H9 (cell line): Measurements from ENCODE around the gene GTF2H3. TPM values are rescaled to one million over a fixed set of nuclear protein-coding genes. Genes with fewer than 3 reads are reported as not detected.

Experiments
- DNase-seq: peaks from one replicate; pipeline ENCODE4 v3.0.0-alpha.2; 2017
- H2AFZ ChIP-seq: one replicate; pipeline ENCODE4 v1.6.1; 2013; ENCODE audit warnings: mild to moderate bottlenecking, low read length, control low read depth, moderate library complexity
- H2AK5ac ChIP-seq: 2 replicates; pipeline ENCODE4 v1.6.1; 2013; ENCODE audit warnings: low read length, control low read depth, mixed read lengths; ENCODE audit not compliant: insufficient read length
- H2BK120ac ChIP-seq: one replicate; pipeline ENCODE4 v1.6.1; 2013; ENCODE audit warnings: low read depth, mild to moderate bottlenecking, low read length, control low read depth, inconsistent platforms; ENCODE audit not compliant: poor library complexity, severe bottlenecking
- H2BK12ac ChIP-seq: 2 replicates; pipeline ENCODE4 v1.6.1; 2013; ENCODE audit warnings: low read length, control low read depth, mixed read lengths, low read depth; ENCODE audit not compliant: insufficient read length
- H2BK15ac ChIP-seq: 2 replicates; pipeline ENCODE4 v1.6.1; 2013; ENCODE audit warnings: low read depth, low read length, control low read depth
- H2BK20ac ChIP-seq: one replicate; pipeline ENCODE4 v1.6.1; 2013; ENCODE audit warnings: low read depth, mild to moderate bottlenecking, low read length, control low read depth, inconsistent platforms; ENCODE audit not compliant: poor library complexity, severe bottlenecking
- H2BK5ac ChIP-seq: 2 replicates; pipeline ENCODE4 v1.6.1; 2013; ENCODE audit warnings: low read length, control low read depth, mixed read lengths; ENCODE audit not compliant: insufficient read length
- H3K14ac ChIP-seq: 2 replicates; pipeline ENCODE4 v1.6.1; 2013; ENCODE audit warnings: low read length, control low read depth; ENCODE audit not compliant: insufficient read depth
- H3K18ac ChIP-seq: 2 replicates; pipeline ENCODE4 v1.6.1; 2013; ENCODE audit warnings: low read depth, mild to moderate bottlenecking, mixed read lengths, low read length, control low read depth; ENCODE audit not compliant: insufficient read length
- H3K23ac ChIP-seq: 2 replicates; pipeline ENCODE4 v1.6.1; 2013; ENCODE audit warnings: low read length, control low read depth, mixed read lengths, low read depth; ENCODE audit not compliant: insufficient read length
- H3K23me2 ChIP-seq: 2 replicates; pipeline ENCODE4 v1.6.1; 2013; ENCODE audit warnings: low read depth, mild to moderate bottlenecking, mixed read lengths, low read length, control low read depth; ENCODE audit not compliant: insufficient read length, poor library complexity, severe bottlenecking
- H3K27ac ChIP-seq: 2 replicates; pipeline ENCODE4 v1.5.1; 2013; ENCODE audit warnings: low read length, control low read depth, mixed read lengths, low read depth; ENCODE audit not compliant: insufficient read length
- H3K27me3 ChIP-seq: 2 replicates; pipeline ENCODE4 v1.6.1; 2013; ENCODE audit warnings: low read length, control low read depth, inconsistent platforms; ENCODE audit not compliant: insufficient read depth
- H3K4ac ChIP-seq: 2 replicates; pipeline ENCODE4 v1.6.1; 2013; ENCODE audit warnings: low read depth, mild to moderate bottlenecking, control low read depth, inconsistent platforms, low read length, moderate library complexity
- H3K4me1 ChIP-seq: 2 replicates; pipeline ENCODE4 v1.6.1; 2013; ENCODE audit warnings: low read length, control low read depth, inconsistent platforms; ENCODE audit not compliant: insufficient read depth
- H3K4me2 ChIP-seq: 2 replicates; pipeline ENCODE4 v1.6.1; 2013; ENCODE audit warnings: low read length, control low read depth, mixed read lengths; ENCODE audit not compliant: insufficient read length, insufficient read depth
- H3K56ac ChIP-seq: 2 replicates; pipeline ENCODE4 v1.6.1; 2013; ENCODE audit warnings: low read depth, mild to moderate bottlenecking, mixed read lengths, low read length, control low read depth; ENCODE audit not compliant: insufficient read length
- H3K79me1 ChIP-seq: 2 replicates; pipeline ENCODE4 v1.6.1; 2013; ENCODE audit warnings: low read depth, mild to moderate bottlenecking, moderate library complexity, low read length, control low read depth, inconsistent platforms; ENCODE audit not compliant: insufficient read depth, poor library complexity, severe bottlenecking
- H3K79me2 ChIP-seq: 2 replicates; pipeline ENCODE4 v1.6.1; 2013; ENCODE audit warnings: low read length, control low read depth, inconsistent platforms; ENCODE audit not compliant: insufficient read depth
- H3K9ac ChIP-seq: 2 replicates; pipeline ENCODE4 v1.6.1; 2013; ENCODE audit warnings: low read length, control low read depth, mixed read lengths; ENCODE audit not compliant: insufficient read length; ENCODE audit errors: extremely low read depth
- H3K9me3 ChIP-seq: one replicate; pipeline ENCODE4 v1.6.1; 2013; ENCODE audit warnings: low read depth, low read length, inconsistent platforms; ENCODE audit not compliant: control insufficient read depth
- H3T11ph ChIP-seq: one replicate; pipeline ENCODE4 v1.6.1; 2013; ENCODE audit warnings: mild to moderate bottlenecking, low read length, control low read depth, inconsistent platforms
- H4K20me1 ChIP-seq: one replicate; pipeline ENCODE4 v1.6.1; 2013; ENCODE audit not compliant: control insufficient read depth, insufficient read length, insufficient read depth
- H4K5ac ChIP-seq: 2 replicates; pipeline ENCODE4 v1.6.1; 2013; ENCODE audit warnings: low read depth, mild to moderate bottlenecking, mixed read lengths, low read length, control low read depth; ENCODE audit not compliant: insufficient read length
- H4K8ac ChIP-seq: replicated peaks from 2 replicates; pipeline ENCODE4 v1.6.1; 2013; ENCODE audit warnings: low read length, control low read depth, mixed read lengths, low read depth; ENCODE audit not compliant: insufficient read length
- H4K91ac ChIP-seq: 2 replicates; pipeline ENCODE4 v1.6.1; 2013; ENCODE audit warnings: low read depth, mild to moderate bottlenecking, moderate library complexity, mixed read lengths, low read length, control low read depth; ENCODE audit not compliant: insufficient read length
- H3K27ac Mint-ChIP-seq, 3 experiments: 2 replicates in 2 of 3; 3 replicates in 1 of 3; pipeline ENCODE4 v1.8.0; 2020 to 2021; ENCODE audit warnings: mixed read lengths in 3 of 3, mild to moderate bottlenecking in 1 of 3, moderate library complexity in 1 of 3
- H3K27me3 Mint-ChIP-seq: 2 replicates; pipeline ENCODE4 v1.8.0; 2021; ENCODE audit warnings: low read depth, mild to moderate bottlenecking, moderate library complexity, mixed read lengths
- H3K36me3 Mint-ChIP-seq, 3 experiments: 2 replicates in 2 of 3; 3 replicates in 1 of 3; pipeline ENCODE4 v1.8.0; 2020 to 2021; ENCODE audit warnings: low read depth in 3 of 3, mixed read lengths in 3 of 3; ENCODE audit not compliant: insufficient read depth in 1 of 3
- H3K4me1 Mint-ChIP-seq, 2 experiments: 2 replicates each; pipeline ENCODE4 v1.8.0; 2020; ENCODE audit warnings: mixed read lengths in 2 of 2
- H3K4me3 Mint-ChIP-seq, 2 experiments: 2 replicates in 1 of 2; 3 replicates in 1 of 2; pipeline ENCODE4 v1.8.0; 2020 to 2021; ENCODE audit warnings: mild to moderate bottlenecking in 2 of 2, mixed read lengths in 2 of 2, moderate library complexity in 1 of 2
- H3K9me3 Mint-ChIP-seq, 2 experiments: 2 replicates in 1 of 2; 3 replicates in 1 of 2; pipeline ENCODE4 v1.8.0; 2020; ENCODE audit warnings: mild to moderate bottlenecking in 2 of 2, mixed read lengths in 2 of 2, moderate library complexity in 1 of 2
- CTCF ChIP-seq: fragments of 200-600 bp; sonication (generic); conservative IDR thresholded peaks from 3 replicates; pipeline ENCODE4 v1.8.0; 2021; ENCODE audit warnings: antibody characterized with exemption, mild to moderate bottlenecking
- WGBS: extraction: QIAGEN DNeasy Blood & Tissue Kit; methylation state at CpG from one replicate; pipeline ENCODE4 v1.1.7; 2013; ENCODE audit warnings: missing lambda C conversion rate, low lambda C conversion rate, mixed read lengths; ENCODE audit not compliant: insufficient read length; ENCODE audit errors: extremely low coverage; 5-methylcytosine and 5-hydroxymethylcytosine counted together
- total RNA-seq: library from RNA; stranded (reverse); gene quantifications from 2 replicates; pipeline ENCODE4 v1.2.1, GENCODE V29; 2021

GTF2H3 gene
- total RNA-seq, 1 experiment from 2014 or later: 39.2 TPM

GRCh38 chr12:123696207-123696606, 62.6 kb downstream of the GTF2H3 start:
- Mint-ChIP-seq H3K27ac (no peak overlapping the region), H3K36me3 (peaks cover 0 to 11% (median 3%) of the 10 kb centered on the region in 3 experiments; a peak in 4 of 7 replicates), H3K27me3 (no peaks in the 10 kb centered on the region), H3K4me3 (no peak overlapping the region), H3K4me1 (no peaks in the 10 kb centered on the region), H3K9me3 (no peaks in the 10 kb centered on the region)
- no peaks in the 10 kb centered on the region for H3K9me3 ChIP-seq
- no peak overlapping the region for H4K8ac ChIP-seq
- H3K27ac ChIP-seq: no peak overlapping the region
- no peak overlapping the region for H4K5ac ChIP-seq
- no peak overlapping the region for H2BK20ac ChIP-seq
- no peak overlapping the region for H2AFZ ChIP-seq
- TF ChIP-seq CTCF: no peak
- no peak overlapping the region for H3K56ac ChIP-seq
- no peaks in the 10 kb centered on the region for H3K27me3 ChIP-seq
- no peak for DNase-seq
- H2BK120ac ChIP-seq: no peak overlapping the region
- H3T11ph ChIP-seq: no peak overlapping the region
- H3K79me1 ChIP-seq: no peaks in the 10 kb centered on the region
- H2AK5ac ChIP-seq: no peak overlapping the region
- no peaks in the 10 kb centered on the region for H3K23me2 ChIP-seq
- no CpG with 5 or more reads among the region's 8 CpGs for WGBS
- H3K18ac ChIP-seq: no peak overlapping the region
- H3K4ac ChIP-seq: no peak overlapping the region
- no peak overlapping the region for H3K14ac ChIP-seq
- H3K79me2 ChIP-seq: no peaks in the 10 kb centered on the region
- H2BK12ac ChIP-seq: no peak overlapping the region
- no peaks in the 10 kb centered on the region for H4K20me1 ChIP-seq
- no peak overlapping the region for H3K23ac ChIP-seq
- H3K4me1 ChIP-seq: no peaks in the 10 kb centered on the region
- H3K4me2 ChIP-seq: no peak overlapping the region
- H2BK15ac ChIP-seq: no peak overlapping the region
- H4K91ac ChIP-seq: no peak overlapping the region
- H2BK5ac ChIP-seq: no peak overlapping the region
- H3K9ac ChIP-seq: no peak overlapping the region
